HG03432 (cell line): ENCODE measurements around the gene PTPRA.

Source experiments
- ATAC-seq: cut with Tn5 transposase; IDR thresholded peaks from one replicate; pipeline ENCODE4 v1.9.1; 2021; ENCODE audit warnings: mild to moderate bottlenecking, moderate library complexity; ENCODE audit not compliant: unreplicated experiment

The PTPRA gene

GRCh38 chr20:2851086-2851485 is 22.2 kb upstream of the PTPRA start:
- ATAC-seq: no peak

- ATAC-seq: no peak
Measured at GRCh38 chr20:2858591-2858990, 14.7 kb upstream of the PTPRA start.

DNA sequence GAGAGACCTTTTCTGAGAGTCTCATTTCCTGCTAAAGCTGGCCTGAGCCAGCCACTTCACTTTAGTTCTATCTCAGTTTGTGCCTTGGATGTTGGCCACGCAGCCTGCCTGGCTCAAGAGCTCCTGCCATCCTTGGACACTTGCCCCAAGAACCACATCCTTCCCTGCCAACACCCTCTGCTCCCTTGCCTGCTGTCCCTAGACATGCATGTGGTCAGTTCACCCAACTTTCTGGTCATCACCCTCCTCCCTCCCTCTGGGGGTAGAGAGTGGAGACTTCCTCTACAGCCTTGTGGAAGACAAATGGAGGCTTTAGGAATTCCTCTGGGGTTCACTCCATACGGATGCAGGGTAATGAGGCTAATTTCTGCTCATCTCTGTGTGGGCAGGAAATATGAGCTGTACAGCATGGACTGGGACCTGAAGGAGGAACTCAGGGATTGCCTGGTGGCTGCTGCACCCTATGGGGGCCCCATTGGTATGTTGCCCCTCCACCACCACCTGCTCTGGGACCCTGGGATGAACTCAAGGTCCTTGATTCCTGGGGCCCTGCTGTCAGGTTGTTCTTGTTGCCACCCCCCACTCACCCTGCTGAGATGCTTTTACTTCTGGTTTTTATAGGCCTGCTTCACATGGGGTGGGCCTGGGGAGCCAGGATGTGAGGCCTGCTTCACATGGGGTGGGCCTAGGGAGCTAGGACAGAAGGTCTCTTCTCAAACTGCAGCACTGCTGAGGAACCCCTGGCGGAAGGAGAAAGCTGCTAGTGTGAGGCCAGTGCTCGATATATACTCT is 13.8 kb upstream of the PTPRA start:
- ATAC-seq: no peak

- no peak for ATAC-seq
Measured at GRCh38 chr20:2864626-2865025, 8.7 kb upstream of the PTPRA start.

DNA sequence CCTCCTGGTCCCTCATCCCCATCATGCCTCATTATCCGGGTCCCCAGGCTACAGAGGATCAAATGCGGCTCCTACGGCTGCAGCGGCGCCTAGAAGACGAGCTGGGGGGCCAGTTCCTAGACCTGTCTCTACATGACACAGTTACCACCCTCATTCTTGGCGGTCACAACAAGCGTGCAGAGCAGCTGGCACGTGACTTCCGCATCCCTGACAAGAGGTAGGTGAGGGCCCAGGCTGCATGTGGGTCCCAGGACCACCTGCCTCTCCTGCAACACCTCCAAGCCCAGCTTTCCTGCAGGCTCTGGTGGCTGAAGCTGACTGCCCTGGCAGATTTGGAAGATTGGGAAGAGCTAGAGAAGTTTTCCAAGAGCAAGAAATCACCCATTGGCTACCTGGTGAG is 8.2 kb upstream of the PTPRA start:
- no peak for ATAC-seq

DNA sequence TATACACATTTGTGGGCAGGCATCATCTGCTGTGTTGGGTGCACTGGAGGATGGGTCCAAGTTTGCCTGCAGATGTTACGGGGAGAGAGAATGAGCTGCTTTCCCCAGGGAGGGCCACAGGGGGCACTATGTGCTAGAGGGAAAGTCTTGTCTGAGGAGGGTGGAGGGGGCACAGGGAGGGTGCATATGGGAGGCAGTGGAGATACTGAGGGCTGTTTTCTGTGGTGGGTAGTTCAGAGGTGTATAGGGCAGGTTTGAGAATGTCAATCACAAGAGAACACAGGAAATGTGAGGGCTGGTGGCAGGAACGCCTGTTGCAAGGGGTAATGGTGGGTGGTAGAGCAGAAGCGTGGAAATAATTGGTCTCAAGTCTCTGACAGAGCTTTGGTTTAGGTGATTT is 7.7 kb upstream of the PTPRA start:
- ATAC-seq: no peak

- ATAC-seq: no peak
Measured at GRCh38 chr20:2866236-2866635, 7.0 kb upstream of the PTPRA start.

DNA sequence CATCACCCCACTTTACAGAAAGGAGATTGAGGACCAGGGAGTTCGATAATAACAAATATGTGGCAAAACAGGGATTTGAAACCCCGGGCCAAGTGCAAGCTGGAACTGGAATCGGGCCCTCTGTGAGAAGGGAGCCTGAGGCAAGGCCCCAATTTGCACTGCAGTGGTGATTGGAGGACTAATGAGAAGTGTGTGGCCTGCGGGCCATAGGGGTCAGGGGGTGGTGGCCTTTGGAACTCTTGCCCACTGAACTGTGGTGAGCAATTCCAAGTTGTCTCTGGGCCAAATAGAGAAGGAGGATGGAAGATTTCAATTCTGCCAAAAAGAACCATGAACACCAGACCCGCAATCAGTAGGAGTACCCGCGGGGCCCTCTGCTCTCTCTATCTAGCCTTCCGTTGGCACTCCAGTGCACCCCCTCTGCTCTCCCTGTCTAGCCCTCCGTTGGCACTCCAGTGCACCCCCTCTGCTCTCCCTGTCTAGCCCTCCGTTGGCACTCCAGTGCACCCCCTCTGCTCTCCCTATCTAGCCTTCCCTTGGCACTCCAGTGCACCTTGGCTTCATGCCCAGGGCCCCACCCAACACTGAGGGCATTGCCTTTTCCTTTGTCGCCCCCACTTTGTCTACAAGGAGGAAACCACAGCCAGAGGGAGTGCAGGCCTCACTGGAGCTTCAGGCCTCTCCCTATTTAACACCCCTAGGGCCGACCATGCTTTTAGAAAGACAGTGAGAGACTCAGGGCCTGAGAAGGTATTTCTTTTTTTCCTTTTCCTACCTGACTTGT is 6.0 kb upstream of the PTPRA start:
- ATAC-seq: no peak

DNA sequence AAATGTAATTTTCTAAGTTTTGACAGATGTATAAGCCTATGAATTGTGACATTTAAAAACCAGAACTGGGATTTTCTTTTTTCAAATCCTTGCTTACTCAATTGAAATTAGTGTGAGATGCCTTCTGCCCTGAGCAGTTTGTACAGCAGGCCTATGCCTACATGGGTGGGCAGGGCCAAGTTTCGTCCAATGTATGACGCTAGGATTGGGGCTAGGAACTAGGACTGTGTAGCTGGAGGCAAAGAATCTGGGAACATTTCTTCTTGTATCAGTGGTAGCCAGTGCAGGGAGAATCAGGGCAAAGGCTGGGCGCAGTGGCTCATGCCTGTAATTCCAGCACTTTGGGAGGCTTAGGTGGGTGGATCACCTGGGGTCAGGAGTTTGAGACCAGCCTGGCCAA is 3.9 kb upstream of the PTPRA start:
- no peak for ATAC-seq

DNA sequence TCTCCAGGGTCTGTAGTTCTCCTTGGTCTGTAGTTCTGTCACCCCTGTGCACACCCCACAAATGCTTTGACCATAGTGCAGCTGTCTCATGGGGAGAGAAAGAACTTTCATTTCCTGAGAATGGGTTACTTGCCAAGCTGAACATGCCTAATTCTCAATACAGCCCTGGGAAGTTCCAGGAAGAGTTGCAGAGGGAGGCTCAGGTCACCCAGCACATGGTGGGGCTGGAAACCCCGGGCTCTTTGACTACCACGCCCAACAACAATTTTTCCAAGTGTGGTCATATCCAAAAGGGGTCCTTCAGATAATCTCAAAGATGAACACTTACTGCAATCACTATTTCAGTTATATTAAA is 2.2 kb upstream of the PTPRA start:
- no peak for ATAC-seq

GRCh38 chr20:2871661-2872458 is 1.4 kb upstream of the PTPRA start:
- ATAC-seq: no peak

GRCh38 chr20:2872459-2873009 is 747 bp upstream of the PTPRA start:
- peak; percentile 32 for ATAC-seq

DNA sequence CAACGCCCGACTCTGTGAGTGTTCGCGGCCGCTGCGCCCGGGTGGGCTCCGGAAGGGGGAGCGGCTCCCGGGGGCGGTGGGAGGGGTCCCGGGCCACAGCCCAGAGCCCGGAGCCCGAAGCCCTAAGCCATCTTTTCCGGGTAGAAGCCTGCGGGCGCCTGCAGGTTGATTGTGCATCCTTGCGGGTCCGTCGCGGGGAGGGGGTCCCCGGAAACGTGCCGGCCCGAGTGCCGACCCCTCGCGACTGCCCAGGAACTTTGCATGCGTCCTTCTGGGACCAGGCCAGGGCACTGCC is 413 bp downstream of the PTPRA start:
- peak; percentile 40 for ATAC-seq

- ATAC-seq: no peak
Measured at GRCh38 chr20:2874456-2874855, 1.2 kb downstream of the PTPRA start.

GRCh38 chr20:2875690-2876203 is 2.5 kb downstream of the PTPRA start:
- no peak for ATAC-seq

DNA sequence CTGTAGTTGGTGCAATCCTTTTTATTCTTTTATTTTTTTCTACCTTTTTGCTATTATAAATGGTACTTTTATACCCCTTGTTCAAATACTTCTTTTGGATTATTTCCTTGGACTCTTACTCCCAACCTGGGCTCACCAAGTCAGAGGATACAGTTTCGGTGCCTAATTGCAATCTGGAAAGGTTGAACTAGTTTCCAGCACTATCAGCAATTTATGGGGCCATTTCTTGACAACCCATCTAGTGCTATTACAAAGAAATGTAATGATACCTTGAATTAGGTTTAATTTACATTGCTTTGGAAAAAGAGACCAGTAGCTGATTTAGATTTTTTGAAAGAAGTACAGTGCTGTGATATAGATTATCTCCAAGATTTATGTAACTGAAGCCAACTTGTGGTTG is 5.2 kb downstream of the PTPRA start:
- ATAC-seq: no peak

- no peak for ATAC-seq
Measured at GRCh38 chr20:2879146-2879545, 5.9 kb downstream of the PTPRA start.

GRCh38 chr20:2880650-2881049 is 7.4 kb downstream of the PTPRA start:
- no peak for ATAC-seq

- no peak for ATAC-seq
Measured at GRCh38 chr20:2883726-2884637, 10.7 kb downstream of the PTPRA start.

GRCh38 chr20:2887715-2888114 is 14.4 kb downstream of the PTPRA start:
- no peak for ATAC-seq
